Stimulated activated CD8-positive, alpha-beta memory T cell treated with anti-CD3 and anti-CD28 coated beads, Interleukin-15, amount 100 ng/mL, for 48 hours (primary cell): ENCODE results near the gene ADAMTS9.

Source experiments
- DNase-seq, 2 donors: peaks; one replicate each; pipeline ENCODE4 v3.0.0-alpha.2; 2020; ENCODE audit warnings: low read depth in 2 of 2

The ADAMTS9 gene

DNA sequence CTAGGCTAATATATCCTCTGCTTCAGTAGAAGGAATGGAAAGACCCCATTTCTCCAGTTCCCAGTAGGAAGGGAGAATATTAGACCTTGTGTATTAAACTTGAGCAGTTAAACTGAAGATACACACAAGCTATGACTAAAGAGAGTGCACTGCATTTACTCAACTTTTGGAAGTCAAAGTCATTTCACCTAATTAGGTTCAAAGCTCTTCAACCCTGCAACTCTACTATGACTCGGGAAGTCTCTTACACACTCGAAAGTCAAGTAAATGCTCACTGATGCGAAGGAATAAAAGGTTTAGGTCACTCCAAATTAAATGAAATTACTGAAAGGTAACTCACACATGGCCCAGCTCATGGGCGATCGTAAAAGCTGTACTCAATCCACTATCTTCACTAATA lies 33.8 kb downstream of the ADAMTS9 start:
- no peak for DNase-seq

DNA sequence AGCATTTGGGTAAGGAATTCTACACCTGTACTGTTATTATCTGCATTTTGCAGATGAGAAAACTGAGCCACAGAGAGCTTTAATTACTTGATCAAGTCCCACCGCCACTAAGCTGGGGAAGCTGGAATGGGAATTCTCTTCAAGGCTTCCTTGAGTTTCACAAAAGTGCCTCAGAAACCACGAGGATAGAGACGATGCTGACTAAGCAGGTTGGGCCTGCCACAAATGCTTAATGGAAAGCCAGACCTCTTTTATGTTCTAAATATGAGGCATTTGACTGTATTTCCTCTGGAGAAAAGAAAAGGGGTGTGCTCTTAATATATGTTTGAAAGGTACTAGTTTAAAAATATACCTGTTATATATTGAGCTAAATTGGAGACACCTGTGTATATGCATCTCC lies 34.7 kb downstream of the ADAMTS9 start:
- no peak for DNase-seq

DNA sequence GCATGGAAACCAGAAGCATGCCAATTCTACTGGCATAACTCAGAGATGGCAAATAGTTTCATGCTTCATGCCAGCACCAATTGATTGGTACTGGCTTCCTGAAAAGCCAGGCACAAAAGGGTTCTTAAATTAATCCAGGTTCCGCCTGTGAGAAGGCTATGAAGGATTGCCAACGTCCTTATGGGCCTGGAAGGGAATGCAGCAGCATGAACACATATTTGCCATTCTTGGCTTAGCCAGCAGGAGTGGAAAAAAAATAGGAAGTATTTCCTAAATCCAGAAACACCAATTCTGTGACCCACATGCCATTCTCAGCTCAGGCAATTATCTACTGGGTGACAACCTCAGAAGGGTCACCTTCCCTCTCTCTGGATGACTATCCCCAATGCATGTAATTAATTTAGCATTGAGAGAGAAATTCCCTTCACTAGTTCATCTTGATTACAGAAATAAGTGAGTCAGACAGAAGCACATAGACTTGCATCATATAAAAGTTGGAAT lies 36.0 kb downstream of the ADAMTS9 start:
- DNase-seq = no peak

DNA sequence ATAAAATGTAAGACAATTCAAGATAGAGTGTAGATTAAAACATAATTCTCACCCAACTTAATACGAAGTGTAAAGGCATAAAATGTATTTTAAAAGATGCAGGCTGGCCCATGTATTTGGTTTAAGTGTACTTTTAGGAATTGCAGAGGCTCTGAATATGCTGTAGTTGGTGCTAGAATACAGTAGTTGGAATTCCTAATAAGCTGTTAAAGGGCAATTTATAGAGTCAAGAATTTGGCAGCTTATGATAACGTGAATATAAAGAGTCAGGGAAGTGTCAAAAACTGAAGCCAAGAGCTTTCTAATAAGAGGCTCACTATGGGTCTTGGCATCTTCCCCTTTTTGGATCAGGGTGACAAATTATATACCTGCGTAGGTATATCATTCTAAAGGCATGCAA lies 36.5 kb downstream of the ADAMTS9 start:
- DNase-seq = no peak

DNA sequence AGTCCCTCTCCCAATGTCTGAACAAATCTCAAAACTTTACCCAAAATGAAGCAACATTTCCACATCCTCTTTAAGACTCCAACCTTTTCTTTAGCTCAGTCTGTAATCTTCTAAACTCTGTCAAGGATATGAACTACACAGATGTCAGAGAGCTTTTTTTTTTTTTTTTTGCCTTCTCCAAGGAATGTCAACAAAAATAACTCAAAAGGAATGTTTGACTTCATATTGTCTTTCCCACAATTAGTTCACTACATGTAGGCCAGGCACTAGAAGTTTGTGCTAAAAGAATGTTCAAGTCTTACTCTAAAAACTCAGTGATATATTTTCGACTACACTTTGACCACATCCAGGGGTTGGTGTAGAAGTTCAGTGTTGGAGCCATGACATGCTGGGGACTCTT lies 37.1 kb downstream of the ADAMTS9 start:
- DNase-seq = no peak

DNA sequence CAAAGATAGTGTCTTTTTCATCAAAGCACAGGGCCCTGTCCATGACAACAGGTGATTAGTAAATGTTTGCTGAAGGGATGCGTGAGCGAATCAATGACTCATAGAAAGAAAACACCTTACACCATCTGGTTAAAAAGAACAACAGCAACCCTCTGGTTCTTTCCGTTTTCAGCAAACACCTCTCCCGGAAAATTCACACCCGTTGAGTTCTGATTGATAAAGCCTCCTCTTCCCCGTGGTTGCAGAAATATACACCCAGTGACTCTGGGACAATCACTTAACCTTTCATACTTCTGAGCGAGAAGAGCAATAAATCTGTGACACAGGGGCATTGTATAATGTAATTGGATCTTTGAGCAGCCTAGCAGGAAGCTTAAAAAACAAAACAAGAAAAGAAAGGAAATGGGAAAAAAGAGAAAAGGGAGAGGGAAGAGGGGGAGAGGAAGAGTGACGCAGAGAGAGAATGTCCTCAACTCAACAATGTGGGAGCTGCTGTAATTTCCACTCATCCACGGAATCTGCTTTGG lies 37.6 kb downstream of the ADAMTS9 start:
- DNase-seq = no peak

DNA sequence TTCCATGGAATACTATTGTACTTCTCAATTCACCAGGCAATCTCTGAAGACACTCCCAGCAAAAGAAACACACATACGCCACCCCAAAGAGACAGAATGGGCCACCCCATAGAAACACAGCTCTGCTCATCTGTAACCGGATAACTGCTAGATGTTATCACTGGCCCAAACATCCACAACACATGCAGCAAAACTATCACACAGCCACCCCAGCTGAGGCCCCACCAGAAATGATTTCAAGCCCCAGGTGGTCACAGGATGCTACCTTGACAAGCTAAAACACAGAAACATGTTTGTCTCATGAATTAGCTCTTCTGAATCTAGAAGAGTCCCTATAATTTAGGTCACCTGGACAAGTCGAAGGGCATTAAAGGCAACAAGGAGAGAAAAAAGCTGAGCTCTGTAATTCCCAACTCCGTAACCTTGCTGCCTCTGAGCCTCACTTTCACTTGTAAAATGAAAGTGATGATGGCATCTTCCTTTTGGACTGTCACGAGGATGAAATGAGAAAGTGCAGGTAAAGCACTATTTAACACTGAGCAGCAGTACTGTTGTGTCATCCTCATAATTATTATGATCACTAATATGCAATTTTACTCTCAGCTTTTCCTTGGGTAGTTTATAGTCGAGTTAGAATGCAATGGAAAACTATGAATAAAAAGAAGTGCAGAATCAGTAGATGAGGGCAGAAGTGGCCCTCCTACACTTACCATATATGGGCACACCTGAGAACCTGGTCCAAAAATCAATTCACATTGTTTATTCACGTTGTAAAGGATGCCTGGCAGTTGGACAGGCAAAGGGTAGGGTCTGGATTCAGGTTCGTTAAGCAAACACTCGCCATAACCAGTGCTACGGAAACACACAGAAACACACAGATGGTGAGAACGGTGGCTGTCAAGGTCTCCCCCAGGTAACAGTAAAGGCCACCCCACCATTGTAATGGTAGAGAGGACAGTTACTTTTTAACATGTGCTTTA lies 38.6 kb downstream of the ADAMTS9 start:
- DNase-seq = no peak

DNA sequence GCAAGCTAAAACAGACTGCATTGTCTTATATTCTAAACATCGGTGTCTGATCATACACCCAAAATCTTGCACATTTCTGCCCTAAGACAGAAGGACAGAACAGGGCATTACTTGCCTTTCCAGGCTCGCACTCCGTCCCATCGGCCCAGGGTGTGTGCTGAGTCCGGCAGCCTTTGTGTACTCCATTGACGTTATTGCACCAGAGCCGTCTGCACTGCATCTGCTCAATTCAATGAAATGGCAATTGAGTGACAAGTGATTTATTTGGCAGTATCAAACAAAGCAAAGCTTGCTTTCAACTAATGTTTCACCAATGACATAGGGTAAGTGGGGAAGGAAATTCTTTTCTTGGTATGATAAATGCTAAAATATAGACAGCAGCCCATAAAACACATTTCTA lies 40.0 kb downstream of the ADAMTS9 start:
- DNase-seq = no peak

DNA sequence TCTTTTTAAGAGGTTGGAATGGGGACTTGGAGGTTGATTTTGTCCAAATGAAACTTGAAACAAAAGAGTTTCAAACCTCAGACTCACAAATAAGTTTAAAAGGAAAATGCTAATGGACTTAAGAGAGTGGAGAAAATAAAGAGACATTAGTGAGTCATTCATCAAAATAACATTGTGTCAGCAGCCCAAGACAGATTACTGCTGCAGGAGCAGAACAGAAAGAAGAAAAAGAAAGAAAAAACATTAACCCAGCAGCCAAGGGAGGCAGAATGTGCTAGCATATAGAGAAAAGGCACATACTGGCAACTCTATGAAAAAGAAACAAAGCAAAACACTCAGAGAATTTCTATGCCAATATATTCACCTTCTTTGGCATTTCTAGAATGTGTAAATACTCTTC lies 42.6 kb downstream of the ADAMTS9 start:
- DNase-seq = no peak

DNA sequence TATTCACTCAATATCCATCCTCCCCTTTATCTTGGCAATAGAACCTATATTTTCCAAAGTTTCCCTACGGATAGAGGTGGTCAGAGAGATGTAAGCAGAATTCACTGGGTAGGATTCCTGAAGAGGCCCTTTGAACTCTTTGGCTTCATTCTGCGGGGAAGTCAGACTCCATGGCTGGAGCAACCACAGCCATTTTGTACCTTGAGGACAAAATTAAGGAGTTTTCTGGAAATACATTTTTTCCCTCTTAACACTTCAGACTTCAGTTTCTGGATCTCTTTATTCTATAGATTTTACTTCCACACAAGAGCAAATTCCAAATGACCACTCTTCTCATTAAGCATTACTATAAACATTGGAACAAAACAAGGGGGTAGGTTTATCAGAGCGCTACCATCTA lies 43.3 kb downstream of the ADAMTS9 start:
- no peak for DNase-seq

DNA sequence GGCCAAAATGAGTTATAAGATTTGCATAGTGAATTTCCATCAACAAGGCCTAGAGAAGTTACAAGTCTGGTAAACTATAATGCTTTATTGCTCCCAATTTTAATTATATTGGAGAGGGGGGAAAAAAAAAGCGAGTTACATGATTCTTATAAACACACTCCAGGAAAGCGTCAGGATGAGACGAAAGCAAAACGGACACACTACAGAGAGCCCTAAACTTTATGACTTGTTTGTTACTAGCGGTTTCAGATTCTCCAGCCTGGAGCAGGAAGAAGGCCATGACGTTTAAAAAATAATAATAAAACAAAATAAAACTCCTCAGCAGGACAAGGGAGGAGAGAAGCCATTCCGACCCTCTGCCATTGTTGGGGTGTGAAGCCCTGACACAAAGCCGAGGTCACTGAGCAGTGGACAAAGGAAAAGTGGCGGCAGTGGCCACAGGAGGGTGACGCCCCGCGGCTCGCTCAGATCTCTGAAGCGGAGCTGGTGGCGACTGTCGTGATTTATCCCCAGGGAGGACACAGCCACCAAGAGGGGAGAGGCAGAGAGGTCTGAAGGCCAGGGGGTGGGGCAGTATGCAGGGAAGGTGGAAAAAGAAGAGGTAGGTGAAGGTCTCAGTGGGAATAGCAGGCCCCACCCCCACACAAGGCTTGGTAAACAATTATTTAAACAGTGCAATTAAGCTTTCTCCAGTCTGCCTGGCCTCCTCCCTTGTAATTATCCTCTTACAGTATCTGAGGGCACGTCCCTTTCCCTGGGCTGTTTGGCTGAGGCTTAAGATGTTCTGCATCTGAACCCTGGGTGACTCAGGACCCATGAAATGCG lies 45.3 kb downstream of the ADAMTS9 start:
- DNase-seq = no peak

DNA sequence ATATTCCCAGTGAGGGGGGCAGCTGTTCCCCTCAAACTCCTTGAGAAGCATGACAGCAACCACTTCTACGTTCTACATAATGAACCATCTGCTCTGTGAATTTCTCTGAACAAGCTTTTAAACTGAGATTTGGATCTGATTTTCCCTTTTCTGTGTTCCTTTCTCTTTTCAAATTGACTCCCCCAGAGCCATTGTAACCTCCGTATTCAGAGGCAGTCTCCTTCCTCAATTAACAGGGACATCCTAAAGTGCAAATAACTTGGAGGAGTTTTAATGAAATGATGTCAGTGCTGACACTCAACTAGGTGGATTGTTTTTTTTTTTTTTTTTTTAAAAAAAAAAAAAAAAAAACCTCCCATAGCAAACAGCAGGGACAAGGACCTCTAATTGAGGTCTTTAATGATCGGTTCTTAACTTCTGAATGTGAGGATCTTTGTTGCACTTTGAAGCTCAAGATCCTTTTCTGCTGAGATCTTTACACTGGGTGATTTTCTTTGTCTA lies 48.8 kb downstream of the ADAMTS9 start:
- no peak for DNase-seq

DNA sequence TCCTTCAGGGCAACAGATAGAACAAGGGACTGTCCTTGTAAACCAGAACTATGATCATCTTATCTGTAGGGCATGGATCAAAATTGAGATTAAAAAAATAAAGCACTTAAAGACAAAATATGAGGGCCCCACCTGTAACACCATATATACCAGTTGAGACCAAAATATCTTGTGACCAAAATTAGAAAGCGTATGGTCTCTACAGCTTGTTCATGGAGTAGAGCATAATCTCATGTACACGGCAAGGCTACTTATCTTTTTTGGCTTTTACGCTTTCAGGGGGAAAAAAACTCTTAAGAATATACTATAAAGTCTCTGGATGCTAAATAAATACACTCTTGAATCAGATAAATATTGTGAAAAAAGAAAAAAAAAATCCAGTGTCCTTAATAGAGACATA lies 49.3 kb downstream of the ADAMTS9 start:
- no peak for DNase-seq

DNA sequence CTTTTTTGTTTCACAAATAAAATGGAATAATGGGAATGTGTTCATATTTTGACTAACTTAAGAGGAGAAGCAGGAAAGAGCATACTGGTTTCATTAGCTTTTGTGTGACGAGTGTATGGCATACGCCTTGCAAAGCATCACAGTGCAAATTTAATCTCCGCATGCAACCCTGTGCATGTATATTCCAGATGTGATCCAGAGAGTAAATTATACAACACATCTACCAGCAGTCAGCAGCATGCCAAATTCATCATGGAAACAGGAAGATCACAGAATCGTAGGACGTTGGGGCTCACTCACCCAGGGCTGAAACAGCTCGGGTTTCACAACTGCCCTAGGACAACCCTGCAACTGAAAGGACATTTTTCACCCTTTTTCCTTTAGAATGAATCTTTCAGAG lies 53.4 kb downstream of the ADAMTS9 start:
- no peak for DNase-seq

DNA sequence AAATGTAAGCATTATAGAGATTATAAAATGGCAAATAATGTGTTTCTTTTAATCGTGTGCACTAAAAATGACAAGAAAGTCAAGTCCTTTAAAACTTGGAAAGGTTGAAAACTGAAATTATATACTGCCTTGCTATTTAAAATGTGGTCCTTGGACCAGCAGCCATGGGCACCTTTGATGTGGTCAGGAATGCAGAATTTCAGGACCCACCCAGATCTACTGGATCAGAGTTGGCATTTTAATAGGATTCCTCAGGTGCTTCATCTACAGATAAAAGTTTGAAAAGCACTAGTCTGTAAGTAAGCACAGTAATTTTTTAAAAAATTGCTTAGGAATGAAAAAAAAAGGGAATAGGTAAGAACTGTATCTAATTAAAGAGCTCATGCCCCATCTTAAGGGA lies 55.8 kb downstream of the ADAMTS9 start:
- DNase-seq = no peak

DNA sequence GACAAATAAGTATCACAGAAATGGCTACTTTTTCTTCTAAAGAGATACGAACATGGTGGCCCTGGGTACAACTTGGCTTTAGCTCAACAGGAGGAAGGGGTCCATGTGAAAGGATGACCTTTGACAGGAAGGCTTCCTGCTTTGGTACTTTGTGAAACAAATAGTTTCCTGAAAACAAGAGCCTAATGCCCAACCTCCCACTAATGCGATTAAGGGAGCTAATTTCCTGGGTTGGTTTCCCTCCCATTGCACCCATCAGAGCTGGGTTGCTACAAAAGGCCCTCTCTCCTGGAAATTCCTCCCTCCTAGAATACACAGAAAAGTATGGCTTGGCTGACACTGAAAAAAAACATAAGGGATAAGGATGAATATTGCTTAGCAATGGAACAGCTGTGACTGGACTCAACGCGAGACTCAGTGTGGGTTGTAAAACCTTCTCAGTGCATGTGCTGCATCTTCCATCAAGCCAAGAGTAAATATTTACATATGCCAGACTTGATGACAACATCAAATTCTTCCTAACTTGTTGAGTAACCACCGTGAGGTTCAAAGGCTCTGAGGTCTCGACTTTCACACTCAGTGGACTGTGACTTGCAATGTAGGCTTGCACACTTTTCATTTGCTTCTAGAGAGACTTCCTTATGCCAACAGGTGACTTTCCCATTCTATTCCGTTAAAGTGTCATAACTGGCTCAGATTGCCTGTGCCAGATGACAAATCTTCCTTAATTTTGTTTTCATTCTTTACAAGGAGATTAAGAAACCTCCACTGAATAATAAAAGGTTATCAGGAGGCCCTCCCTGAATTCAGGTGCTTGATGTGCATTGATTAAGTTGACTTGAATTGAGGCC lies 60.1 kb downstream of the ADAMTS9 start:
- no peak for DNase-seq

DNA sequence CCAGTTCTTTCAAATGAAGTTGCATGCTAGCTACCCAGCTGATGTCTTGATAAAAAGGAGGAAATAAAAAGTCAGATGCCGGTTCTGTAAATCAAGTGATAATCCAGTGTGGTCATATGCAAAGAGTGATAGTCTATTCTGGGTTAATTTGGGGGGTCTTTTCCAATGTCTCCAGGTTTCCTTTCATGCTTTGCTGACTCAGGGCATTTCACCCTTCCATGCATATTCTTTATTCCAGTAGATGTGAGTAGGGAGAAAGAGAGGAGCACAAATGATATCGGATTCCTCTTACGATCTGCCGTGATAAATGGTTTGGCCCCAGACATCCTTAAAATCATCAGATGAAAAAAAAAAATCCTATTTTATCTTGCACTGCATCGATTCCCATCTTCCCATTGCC lies 60.8 kb downstream of the ADAMTS9 start:
- no peak for DNase-seq

DNA sequence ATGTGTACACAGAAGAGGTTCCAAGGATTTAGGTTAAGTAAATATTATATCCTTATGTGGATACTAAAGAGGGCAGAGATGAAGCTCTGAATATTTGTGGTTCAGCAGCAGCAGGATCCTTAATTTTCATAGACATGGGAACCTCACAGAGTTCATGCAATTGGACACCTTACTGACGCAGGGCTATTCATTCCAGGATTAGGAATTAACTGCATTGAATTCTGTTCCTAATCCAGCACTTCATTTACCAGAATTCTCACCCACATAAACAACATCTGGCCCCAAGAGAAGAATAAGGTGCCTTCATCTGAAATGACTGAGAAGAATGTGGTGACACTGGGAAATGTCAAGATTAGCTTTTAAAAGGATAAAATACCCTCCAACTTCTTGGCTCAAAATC lies 62.4 kb downstream of the ADAMTS9 start:
- no peak for DNase-seq

DNA sequence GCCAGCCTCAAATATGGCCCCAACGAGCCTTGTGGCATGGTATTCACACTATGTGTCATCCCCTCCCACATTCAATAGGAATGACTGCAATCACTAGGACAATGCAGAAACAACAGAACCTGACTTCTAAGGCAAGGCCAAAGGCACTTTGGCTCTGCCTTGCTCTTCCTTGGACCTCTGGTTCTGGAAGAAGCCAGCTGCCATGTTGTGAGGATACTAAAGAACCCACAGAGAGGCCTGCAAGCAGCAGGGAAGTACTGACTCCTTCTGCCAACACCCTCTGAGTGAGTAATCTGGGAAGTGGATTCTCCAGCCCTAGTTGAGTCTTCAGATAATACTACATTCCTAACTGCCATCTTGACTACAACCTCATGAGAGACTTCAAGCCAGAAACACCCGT lies 64.7 kb downstream of the ADAMTS9 start:
- no peak for DNase-seq

DNA sequence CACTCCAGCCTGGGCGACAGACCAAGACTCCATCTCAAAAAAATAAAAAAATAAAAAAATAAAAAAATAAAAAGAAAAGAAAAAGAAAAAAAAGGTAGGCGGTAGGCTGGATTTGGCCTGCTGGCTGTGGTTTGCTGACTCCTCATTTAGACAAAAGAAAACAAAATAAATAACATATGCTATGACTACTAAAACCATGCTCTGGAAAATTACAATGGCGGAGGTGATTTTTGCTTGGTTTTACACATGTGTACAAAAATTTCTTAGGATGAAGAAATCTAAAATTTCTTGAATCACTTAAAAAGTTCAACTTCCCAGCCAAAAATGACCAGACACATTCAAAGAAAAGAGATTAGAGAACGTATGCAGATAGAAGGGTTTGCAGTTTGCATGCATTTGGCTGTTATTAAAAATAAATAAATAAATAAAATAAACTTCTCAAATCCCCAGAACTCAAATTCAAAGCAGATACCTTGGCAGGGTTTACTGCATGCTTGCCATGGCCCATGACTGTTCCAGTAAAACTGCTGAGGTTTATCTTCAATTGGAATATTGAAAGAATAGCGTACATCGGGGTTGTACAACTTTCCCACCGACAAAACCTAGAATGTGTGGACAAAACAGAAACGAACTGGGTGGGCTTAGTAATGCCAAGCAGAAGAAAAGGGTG lies 65.9 kb downstream of the ADAMTS9 start:
- no peak for DNase-seq

DNA sequence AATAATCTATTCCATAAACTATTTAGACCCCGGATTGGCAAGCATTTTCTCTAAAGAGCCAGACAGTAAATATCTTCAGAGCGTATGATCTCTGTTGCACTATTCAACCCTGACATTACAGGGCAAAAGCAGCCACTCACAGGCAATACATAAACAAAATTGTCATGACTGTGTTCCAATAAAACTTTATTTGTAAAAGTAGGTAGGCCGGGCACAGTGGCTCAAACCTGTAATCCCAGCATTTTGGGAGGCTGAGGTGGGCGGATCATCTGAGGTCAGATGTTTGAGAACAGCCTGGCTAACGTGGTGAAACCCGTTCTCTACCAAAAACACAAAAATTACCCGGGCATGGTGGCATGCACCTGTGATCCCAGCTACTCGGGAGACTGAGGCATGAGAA lies 66.5 kb downstream of the ADAMTS9 start:
- DNase-seq = no peak
